Loucy (cell line): ENCODE results near the gene SCYL2.

Experiments used
- CTCF ChIP-seq: fragments of 200-600 bp; sonication (generic); conservative IDR thresholded peaks from 2 replicates; pipeline ENCODE4 v1.5.1; 2014; ENCODE audit warnings: mild to moderate bottlenecking, antibody characterized with exemption, low read length
- EZH2phosphoT487 ChIP-seq: fragments of 200-600 bp; IDR thresholded peaks from 2 replicates; pipeline ENCODE4 v1.6.1; 2018; ENCODE audit warnings: antibody characterized with exemption, mild to moderate bottlenecking, moderate library complexity, borderline replicate concordance

GRCh38 chr12:100225491-100225890, 41.5 kb upstream of the SCYL2 start:
- TF ChIP-seq CTCF (no peak), EZH2phosphoT487 (no peak)
